Calu3 (cell line): ENCODE results near the gene LAGE3. TPM values are rescaled to one million over a fixed set of nuclear protein-coding genes. Genes with fewer than 3 reads are reported as not detected.

Source experiments
- BruUV-seq: library from RNA; stranded (reverse); fragments of 400-500 nt; replicated peaks from 2 replicates; lab custom pipeline; 2021; lab: Mats Ljungman, UMichigan
- CTCF ChIA-PET: fragments of 300-600 bp; sonication (Branson Sonifier 250); formaldehyde crosslinking; loops from one replicate; lab custom pipeline; 2022; ENCODE audit warnings: antibody characterized with exemption; lab: Charles Lee
- DNase-seq: peaks from one replicate; pipeline ENCODE4 v3.0.0; 2022
- H3K27ac Mint-ChIP-seq: one replicate; pipeline ENCODE4 v1.8.0; 2022; ENCODE audit warnings: mixed read lengths; ENCODE audit not compliant: unreplicated experiment
- H3K27me3 Mint-ChIP-seq: one replicate; pipeline ENCODE4 v1.8.0; 2022; ENCODE audit warnings: mixed read lengths; ENCODE audit not compliant: unreplicated experiment
- H3K36me3 Mint-ChIP-seq: one replicate; pipeline ENCODE4 v1.8.0; 2022; ENCODE audit warnings: mild to moderate bottlenecking, moderate library complexity, mixed read lengths; ENCODE audit not compliant: insufficient read depth, unreplicated experiment
- H3K4me1 Mint-ChIP-seq: one replicate; pipeline ENCODE4 v1.8.0; 2022; ENCODE audit warnings: mild to moderate bottlenecking, low read depth, mixed read lengths; ENCODE audit not compliant: unreplicated experiment
- H3K4me3 Mint-ChIP-seq: one replicate; pipeline ENCODE4 v1.8.0; 2022; ENCODE audit warnings: mild to moderate bottlenecking, low read depth, moderate library complexity, mixed read lengths; ENCODE audit not compliant: unreplicated experiment
- H3K9me3 Mint-ChIP-seq: one replicate; pipeline ENCODE4 v1.8.0; 2022; ENCODE audit warnings: low read depth, mixed read lengths; ENCODE audit not compliant: unreplicated experiment
- intact Hi-C: fragments of 100-400 bp; cut with micrococcal nuclease; formaldehyde crosslinking; loops from one replicate; pipeline ENCODE4 v1.10.0; 2022; ENCODE audit not compliant: unreplicated experiment
- total RNA-seq: library from RNA; stranded (reverse); gene quantifications from 2 replicates; pipeline ENCODE4 v1.2.3, GENCODE V29; 2022
- TF ChIP-seq, protein P1 (sequence below): fragments of 200-600 bp; IDR thresholded peaks from one replicate; pipeline ENCODE4 v1.8.0; 2022; ENCODE audit warnings: antibody characterized with exemption; ENCODE audit not compliant: unreplicated experiment

LAGE3 gene
- total RNA-seq, 1 experiment from 2014 or later = 25.5 TPM

GRCh38 chrX:154460326-154460725 lies 18.8 kb downstream of the LAGE3 start:
- Mint-ChIP-seq H3K36me3 (peaks cover 45% of the 10 kb centered on the region), H3K9me3 (no peaks in the 10 kb centered on the region), H3K4me1 (peaks cover 17% of the 10 kb centered on the region), H3K27me3 (no peaks in the 10 kb centered on the region), H3K4me3 (peak overlapping the region; percentile 67), H3K27ac (no peak overlapping the region)
- intact Hi-C loops = no loop called here
- no peak for DNase-seq
- CTCF ChIA-PET = no interaction called here
- TF ChIP-seq, protein P1, sequence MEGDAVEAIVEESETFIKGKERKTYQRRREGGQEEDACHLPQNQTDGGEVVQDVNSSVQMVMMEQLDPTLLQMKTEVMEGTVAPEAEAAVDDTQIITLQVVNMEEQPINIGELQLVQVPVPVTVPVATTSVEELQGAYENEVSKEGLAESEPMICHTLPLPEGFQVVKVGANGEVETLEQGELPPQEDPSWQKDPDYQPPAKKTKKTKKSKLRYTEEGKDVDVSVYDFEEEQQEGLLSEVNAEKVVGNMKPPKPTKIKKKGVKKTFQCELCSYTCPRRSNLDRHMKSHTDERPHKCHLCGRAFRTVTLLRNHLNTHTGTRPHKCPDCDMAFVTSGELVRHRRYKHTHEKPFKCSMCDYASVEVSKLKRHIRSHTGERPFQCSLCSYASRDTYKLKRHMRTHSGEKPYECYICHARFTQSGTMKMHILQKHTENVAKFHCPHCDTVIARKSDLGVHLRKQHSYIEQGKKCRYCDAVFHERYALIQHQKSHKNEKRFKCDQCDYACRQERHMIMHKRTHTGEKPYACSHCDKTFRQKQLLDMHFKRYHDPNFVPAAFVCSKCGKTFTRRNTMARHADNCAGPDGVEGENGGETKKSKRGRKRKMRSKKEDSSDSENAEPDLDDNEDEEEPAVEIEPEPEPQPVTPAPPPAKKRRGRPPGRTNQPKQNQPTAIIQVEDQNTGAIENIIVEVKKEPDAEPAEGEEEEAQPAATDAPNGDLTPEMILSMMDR = no peak
- no TSS peak for BruUV-seq

GRCh38 chrX:154459832-154460231 lies 19.2 kb downstream of the LAGE3 start:
- TF ChIP-seq, protein P1 = no peak

DNA sequence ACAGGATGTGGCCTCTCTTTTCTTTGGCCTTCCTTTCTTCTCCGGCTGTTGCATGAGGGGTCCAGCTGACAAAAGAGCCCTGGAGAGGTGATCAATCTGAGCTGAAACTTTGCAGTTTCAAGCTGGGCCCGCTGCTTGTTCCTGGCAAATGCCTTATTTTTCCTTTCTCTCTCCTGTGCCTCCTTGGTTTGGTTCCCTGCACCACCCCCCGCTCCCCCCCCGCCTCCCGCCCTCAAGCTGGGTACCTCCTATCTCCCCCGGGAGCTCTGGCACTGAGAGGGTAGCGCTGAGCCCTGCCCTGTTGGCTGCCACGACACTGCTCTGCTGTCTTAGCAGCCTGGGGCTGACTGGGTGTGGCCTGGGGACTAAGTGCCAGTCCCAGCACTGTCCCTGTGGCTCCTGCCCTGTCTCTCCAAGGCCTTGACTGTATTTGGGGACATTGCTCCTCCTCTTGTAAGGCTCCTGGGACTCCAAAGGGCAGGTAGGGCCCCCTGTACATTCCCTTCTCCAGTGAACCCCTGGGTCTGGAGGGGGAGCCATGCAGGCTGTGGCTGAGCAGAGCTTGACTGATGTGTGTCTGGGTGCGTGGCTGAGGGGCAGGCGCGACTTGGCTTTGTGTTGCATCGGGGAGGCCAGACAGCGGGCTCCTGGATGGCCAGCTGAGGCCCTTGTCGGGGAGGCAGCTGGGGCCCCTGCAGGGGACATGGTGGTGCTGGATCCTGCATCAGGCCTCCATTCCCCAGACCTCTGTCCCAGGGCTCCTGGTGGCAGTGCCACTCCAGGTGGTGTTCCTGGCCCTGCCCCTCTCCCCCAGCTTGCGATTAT lies 19.9 kb downstream of the LAGE3 start:
- H3K9me3 Mint-ChIP-seq = no peaks in the 10 kb centered on the region
- no peaks in the 10 kb centered on the region for H3K27me3 Mint-ChIP-seq
- CTCF ChIA-PET = interaction anchor here (1.3 kb wide), 1 partner anchor 90 kb away, joined by 3 read pairs; no protein-coding TSS in a partner anchor
- TF ChIP-seq, protein P1 = no peak
- no TSS peak for BruUV-seq
- H3K4me1 Mint-ChIP-seq = peaks cover 17% of the 10 kb centered on the region
- H3K36me3 Mint-ChIP-seq = peaks cover 39% of the 10 kb centered on the region
- peak overlapping the region; percentile 44 for H3K27ac Mint-ChIP-seq
- peak overlapping the region; percentile 67 for H3K4me3 Mint-ChIP-seq
- intact Hi-C loops = no loop called here
- DNase-seq = peak; percentile 52

More at GRCh38 chrX:154459832-154460231, 19.2 kb downstream of the LAGE3 start:
- Mint-ChIP-seq H3K4me3 (peak overlapping the region; percentile 67), H3K27me3 (no peaks in the 10 kb centered on the region), H3K9me3 (no peaks in the 10 kb centered on the region), H3K36me3 (peaks cover 44% of the 10 kb centered on the region), H3K27ac (no peak overlapping the region), H3K4me1 (peaks cover 17% of the 10 kb centered on the region)
- DNase-seq = no peak
- intact Hi-C loops = no loop called here
- CTCF ChIA-PET = interaction anchor here (1.3 kb wide), 1 partner anchor 89 kb away, joined by 3 read pairs; no protein-coding TSS in a partner anchor
- BruUV-seq = no TSS peak

DNA sequence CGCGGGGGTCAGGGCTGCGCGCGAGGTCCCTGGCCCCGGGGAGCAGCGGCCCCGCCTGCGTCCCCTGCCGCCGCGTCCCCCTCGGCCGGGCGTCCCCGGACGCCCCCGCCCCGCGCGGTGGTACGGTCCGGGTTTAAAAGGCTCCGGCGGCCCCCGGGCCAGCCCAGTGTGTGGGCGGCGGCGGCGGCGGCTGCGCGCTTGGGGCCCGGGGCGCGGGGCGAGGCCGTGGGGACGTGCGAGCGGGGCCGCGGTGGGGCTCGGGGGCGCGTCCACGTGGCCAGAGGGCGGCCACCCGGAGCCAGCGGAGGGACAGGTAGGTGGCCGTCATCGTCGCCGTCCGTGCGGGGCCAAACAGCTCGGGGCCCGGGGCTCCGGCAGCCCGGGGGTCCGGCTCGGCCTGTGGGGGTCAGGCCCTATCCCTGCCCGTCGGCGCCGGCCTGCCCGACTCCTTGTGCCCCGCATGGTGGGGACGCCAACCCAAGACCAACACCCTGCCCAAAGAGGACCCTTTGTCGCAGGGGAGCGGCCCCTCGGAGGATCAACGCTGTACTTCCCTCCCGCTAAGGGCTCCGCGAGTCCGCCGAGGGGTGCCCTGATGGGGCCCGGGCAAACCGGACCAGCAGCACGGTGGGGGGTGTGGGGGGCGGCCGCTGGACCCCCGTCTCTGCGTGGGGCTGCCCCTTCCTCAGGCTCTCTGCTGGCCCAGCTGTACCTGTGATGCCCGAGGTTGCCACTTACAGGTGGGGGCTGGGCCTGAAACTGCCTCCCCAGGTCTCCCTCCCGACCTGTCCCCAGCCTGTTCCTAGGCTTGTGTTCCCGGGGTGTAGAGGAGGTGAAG lies 20.7 kb downstream of the LAGE3 start, which contains the start of gene PLXNA3:
TSS of gene PLXNA3 (plus strand) at position 166 of the 838 bp plus-strand sequence. CDS start 1,903 bp downstream, outside the sequence.
- peak; percentile 74 for DNase-seq
- Mint-ChIP-seq H3K9me3 (no peaks in the 10 kb centered on the region), H3K4me1 (peaks cover 17% of the 10 kb centered on the region), H3K4me3 (peak within 1 kb of the TSS; percentile 87), H3K36me3 (peaks cover 39% of the 10 kb centered on the region), H3K27me3 (no peaks in the 10 kb centered on the region), H3K27ac (peak within 1 kb of the TSS; percentile 98)
- TSS peak; percentile 32 for BruUV-seq
- intact Hi-C loops = no loop called here
- TF ChIP-seq, protein P1 = no peak
- CTCF ChIA-PET = interaction anchor here (1.3 kb wide), 1 partner anchor 90 kb away, joined by 3 read pairs; no protein-coding TSS in a partner anchor
